ENCODE results near the gene IL23R.
A peak's percentile ranks its signal among the peaks of the same experiment; 100 is the strongest.
"Not testable (repeated sequence)": the region's sequence is repeated elsewhere in the genome, so short reads cannot be mapped to it uniquely, and the experiment has no call there.

The IL23R gene

DNA sequence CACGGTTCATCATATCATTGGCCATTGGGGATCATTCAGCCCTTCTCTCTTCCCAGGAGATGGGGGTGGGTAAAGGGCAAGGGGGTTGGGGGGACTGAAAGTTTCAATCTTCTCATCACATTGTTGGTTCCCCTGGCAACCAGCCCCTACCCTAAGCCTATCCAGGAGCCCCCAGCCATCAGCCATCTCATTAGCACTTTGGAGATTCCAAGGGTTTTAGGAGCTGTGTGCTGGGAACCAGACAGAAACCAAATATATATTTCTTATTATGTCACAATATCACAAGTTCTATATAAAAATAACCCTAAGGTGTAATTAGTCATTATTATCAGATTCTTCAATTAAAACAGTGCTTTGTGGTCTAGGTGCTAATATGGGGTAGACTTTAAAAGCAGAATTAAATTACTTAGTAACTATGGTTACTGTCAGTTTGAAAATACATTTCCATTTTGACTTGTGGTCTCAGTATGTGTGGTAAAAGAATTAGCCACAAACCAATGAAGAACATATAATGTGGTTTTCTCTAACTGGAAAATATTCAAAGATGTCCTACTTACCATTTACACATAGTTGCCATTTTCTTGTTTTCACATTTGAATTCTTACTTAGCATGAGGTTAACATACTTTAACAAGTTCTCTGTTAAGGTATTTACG is 28.1 kb downstream of the IL23R start:
- DNase-seq = no peak

GRCh38 chr1:67200755-67201154 is 34.5 kb downstream of the IL23R start:
- DNase-seq = no peak

DNA sequence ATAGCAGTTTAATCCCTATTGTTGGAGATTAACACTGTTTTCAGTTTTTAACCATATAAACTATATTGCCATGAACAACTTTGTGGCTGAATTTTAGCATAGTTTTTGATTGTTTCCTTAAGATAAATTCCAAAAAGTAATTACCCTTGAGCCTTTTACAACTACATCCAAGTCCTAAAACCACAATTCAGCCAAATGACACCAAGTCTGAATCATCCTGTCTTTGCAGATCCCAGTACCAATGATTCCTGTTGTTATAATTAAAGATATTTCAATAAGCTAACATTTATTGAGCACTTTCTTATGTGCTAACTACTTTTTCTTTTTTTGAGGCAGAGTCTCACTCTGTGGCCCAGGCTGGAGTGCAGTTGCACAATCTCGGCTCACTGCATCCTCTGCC is 35.6 kb downstream of the IL23R start:
- no peak for DNase-seq

DNA sequence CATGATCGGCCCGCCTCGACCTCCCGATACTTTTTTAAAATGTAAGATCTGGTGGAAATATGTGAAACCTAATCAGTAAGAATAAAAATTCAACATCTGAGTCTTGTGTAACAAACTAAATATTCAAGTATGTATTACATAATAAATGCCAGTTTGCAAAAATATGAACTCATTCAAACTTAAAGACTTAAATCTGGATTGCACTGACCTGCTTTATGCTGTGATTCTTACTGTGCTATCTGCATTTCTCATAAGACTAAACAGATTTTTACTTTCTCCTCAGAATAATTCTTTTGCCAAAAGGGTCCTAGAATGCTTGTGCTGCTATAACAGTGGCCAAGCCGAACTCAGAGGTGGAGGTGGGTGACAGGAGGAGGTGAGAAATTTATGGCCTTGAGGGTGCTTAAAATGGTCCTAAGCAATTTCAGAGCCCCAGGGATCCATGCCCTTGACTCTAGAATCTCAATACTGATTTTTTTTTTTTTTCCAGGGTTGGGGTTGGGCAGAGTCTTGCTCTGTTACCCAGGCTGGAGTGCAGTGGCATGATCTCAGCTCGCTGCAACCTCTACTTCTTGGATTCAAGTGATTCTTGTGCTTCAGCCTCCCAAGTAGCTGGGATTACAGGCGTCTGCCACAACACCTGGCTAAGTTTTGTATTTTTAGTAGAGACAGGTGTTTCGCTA is 38.2 kb downstream of the IL23R start:
- no peak for DNase-seq

GRCh38 chr1:67207398-67207797 is 41.1 kb downstream of the IL23R start:
- not testable (repeated sequence) for DNase-seq

DNA sequence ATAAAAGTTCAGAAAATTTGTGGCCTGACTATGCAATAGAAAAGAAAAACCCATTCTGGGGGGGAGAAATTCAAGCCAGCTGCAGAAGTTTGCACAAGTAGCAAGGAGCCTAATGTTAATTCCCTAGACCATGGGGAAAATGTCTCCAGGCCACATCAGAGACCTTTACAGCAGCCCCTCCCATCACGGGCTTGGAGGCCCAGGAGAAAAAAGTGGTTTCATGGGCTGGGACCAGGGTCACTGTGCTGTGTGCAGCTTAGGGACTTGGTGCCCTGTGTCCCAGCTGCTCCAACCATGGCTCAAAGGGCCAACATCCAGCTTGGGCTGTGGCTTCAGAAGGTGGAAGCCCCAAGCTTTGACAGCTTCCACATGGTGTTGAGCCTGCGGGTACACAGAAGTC is 42.0 kb downstream of the IL23R start:
- no peak for DNase-seq

DNA sequence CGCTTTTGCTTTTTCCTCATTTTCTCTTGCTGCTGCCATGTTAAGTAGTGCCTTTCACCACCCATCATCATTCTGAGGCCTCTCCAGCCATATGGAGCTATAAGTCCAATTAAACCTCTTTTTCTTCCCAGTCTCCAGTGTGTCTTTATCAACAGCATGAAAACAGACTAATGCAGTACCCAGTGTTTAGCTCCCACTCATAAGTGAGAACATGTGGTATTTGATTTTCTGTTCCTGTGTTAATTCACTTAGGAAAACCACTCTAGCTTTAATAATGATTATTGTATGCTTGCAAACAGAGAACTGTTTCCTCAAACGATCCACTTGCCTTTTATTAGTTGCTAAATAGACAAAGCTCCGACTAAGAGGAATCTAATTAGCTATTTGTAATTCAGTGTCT is 43.3 kb downstream of the IL23R start:
- DNase-seq = no peak

DNA sequence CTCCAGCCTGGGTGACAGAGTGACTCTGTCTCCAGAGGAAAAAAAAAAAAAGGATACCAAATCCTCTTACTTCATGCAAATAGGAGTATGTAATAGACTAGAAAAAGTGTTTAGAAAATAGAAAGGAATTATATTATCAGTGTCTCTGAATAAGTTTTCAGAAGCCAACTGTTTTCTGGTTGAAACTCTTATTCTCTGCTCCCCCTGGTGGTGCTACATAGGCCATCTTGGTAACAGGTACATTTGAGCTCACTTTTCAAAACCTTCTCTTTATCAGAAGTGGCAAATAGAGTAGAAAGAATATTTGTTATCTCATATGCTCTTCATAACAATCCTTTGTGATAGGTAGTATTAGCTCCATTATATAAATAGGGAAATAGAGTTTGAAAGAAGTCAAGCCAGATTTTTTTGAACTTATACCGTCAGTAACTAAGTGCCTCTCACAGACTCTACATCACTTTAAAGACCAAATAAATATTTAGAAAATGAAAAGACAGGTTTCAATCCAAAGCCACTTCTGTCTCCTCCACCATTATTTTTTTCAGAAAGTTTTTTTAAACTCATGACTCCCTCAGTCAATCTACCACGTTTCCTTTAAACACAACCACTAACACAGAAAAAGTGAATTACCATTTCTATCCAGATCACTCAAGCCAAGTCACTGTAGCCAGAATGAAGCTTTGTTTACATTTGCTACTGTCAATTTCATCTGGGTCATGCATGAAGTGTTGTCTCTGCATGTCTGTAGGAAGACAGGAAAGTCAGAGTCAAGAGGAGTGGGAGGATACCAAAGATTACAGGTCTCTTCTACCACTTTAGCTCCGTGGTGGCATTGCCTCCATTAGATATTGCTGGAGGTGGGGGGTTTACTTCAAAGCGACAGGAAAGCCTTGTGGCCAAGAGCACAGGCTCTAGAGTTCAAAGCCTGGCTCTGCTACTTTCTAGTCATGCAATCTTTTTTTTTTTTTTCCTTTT is 45.6 kb downstream of the IL23R start:
- peak; percentile 33 for DNase-seq

DNA sequence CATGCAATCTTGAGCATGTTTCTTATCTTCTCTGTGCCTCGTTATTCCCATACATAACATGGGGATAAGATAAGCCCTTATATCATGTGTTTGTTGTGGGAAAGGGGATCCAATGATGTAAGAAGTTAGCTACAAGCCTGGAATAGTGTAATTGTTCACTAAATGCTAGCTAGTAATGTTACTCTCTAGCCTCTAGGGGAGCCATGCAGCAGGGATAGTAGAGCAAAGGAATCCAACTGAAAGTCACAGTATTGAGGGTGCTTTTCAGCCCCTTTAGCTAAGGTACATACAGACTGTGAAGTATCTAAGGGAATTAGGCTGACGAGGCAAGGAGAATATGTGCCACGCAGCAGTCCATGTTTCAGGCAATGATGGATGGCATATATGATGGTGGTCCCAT is 46.9 kb downstream of the IL23R start:
- no peak for DNase-seq

GRCh38 chr1:67213948-67214347 is 47.7 kb downstream of the IL23R start:
- no peak for DNase-seq

DNA sequence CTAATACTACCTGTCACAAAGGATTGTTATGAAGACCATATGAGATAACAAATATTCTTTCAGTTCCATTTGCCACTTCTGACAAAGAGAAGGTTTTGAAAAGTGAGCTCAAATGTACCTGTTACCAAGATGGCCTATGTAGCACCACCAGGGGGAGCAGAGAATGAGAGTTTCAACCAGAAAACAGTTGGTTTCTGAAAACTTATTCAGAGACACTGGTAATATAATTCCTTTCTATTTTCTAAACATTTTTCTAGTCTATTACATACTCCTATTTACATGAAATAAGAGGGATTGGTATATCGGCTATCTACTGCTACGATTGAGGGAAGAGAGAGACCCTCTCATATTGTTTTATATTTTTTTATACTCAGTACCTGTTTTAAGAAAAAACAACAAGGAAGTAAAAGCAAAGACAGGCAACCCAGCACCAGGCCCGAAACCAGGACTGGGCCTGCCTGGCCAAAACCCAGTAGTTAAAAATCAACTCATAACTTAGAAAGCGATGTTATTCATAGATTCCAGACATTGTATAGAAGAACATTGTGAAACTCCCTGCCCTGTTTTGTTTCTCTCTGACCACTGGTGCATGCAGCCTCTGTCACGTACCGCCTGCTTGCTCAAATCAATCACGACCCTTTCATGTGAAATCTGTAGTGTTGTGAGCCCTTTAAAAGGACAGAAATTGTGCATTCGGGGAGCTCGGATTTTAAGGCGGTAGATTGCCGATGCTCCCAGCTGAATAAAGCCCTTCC is 48.3 kb downstream of the IL23R start:
- DNase-seq = peak; percentile 49

- no peak for DNase-seq
These were observed 50.1 kb downstream of the IL23R start for GRCh38 chr1:67216401-67216800.

- no peak for DNase-seq
These were observed 51.2 kb downstream of the IL23R start for GRCh38 chr1:67217417-67217816.

DNA sequence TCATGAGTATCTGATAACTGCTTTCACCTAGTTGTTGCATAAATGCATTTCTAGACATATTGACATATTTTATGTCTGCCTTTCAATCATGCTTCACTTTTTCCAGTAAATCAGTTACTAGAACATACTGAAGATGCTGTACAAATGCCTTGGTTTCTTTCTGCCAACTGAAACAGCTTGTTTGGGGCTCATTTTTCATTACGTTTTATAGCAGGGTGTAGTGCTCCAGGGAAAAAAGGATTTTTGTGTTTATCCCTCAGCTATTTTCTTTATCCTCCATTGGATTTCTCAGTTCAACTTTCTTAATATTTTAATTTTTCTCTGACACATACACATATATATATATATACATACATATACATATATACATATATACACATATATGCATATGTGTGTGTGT is 51.7 kb downstream of the IL23R start:
- DNase-seq = no peak

DNA sequence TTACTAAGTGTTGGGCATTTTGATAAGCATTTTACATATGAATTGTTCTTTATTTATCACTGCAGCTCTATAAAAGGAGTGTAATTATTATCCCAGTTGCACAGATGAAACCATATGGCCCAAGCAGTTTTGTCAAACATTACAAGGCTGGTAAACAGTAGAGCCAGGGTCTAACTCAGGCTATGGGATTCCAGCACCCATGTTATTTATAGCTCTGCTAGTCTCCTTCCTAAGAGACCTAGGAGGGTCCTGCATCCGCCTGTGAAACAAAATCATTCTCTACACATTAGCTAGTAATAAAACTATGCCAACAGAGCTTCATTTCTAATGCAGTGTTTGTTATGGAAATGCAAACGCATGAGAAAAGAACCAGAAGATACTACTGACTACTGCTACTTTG is 58.6 kb downstream of the IL23R start:
- DNase-seq = no peak

GRCh38 chr1:67226688-67227087 is 60.4 kb downstream of the IL23R start:
- no peak for DNase-seq

DNA sequence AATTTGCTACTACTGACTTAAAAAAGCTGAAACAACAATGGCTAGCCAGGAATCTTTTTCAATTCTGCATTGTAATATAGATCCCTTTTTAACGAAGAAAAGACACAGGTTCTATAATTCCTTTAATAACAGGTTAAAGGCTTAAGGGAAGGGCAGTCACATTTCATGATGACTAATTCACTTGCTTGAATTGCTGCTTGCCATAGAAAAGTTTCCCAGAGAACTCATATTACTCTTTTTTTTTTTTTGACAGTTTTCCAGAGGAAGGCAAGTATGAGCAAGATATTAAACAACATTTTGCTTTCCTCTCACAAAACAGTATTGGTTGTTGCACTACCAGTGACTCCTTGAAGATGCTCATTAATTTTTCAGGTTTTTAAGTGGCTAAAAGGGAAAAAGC is 60.9 kb downstream of the IL23R start:
- no peak for DNase-seq

GRCh38 chr1:67228791-67229190 is 62.5 kb downstream of the IL23R start:
- no peak for DNase-seq

GRCh38 chr1:67230539-67230938 is 64.3 kb downstream of the IL23R start:
- no peak for DNase-seq

- no peak for DNase-seq
These were observed 70.0 kb downstream of the IL23R start for GRCh38 chr1:67236277-67236676.

- DNase-seq = no peak
These were observed 73.5 kb downstream of the IL23R start for GRCh38 chr1:67239738-67240137.

GRCh38 chr1:67241200-67241746 is 75.0 kb downstream of the IL23R start:
- DNase-seq = no peak

DNA sequence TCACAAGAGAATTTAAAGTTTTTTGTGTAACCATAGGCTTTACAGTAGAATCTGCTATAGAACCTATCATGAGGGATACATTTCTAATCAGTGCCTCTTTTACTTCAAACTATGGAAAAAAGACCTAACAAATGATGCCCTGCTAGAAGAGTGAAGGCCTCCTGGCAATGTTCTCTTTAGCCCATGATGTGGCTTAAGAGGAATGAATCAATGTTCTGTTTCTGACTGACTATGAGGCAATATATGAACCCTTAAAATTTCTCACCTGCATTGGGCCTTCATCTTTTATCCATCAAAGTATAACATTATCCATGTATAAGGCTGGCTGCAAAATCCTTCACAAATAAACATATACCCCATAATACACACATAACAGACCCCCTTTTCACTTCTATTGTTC is 75.8 kb downstream of the IL23R start:
- DNase-seq = no peak

Data from stimulated activated CD4-positive, alpha-beta T cell treated with anti-CD3 and anti-CD28 coated beads, Interleukin-4, amount 100 ng/mL, for 1 hour (primary cell).